ENCODE measurements around the gene CCDC198.

GRCh38 chr14:57487771-57488170, 5.9 kb downstream of the CCDC198 start:
- no peak for TF ChIP-seq POLR2A (IDR thresholded peaks at IDR 0.05)
- no peak for TF ChIP-seq CTCF (IDR thresholded peaks at IDR 0.05)
- TF ChIP-seq EP300 (IDR thresholded peaks at IDR 0.05) = no peak
